Measurements from ENCODE around the gene PPP1R10.

DNA sequence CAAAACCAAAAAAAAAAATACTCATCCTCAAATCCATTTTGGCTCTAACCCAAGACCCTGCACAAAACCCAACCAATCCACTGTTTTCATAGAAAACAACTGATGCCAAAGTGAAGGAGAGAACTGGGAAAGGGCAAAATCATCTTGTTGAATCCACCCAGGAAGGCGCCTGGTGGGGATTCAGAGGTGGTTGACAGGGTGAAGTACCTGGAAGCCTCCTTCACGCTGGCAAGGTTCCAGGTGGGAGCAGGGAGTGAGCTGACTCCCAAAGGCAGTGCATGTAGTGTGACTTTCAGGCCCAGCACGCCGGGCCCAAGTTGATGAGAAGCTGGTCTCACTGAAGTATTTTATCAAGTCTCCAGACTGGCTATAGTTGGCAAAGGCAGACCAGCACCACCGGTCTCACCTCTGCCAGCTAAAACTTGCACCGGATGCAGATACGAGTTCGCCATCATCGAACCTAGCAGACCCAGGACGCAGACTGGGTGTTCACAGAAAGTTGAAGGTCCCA lies 16.5 kb downstream of the PPP1R10 start:
- TF ChIP-seq, protein P1, sequence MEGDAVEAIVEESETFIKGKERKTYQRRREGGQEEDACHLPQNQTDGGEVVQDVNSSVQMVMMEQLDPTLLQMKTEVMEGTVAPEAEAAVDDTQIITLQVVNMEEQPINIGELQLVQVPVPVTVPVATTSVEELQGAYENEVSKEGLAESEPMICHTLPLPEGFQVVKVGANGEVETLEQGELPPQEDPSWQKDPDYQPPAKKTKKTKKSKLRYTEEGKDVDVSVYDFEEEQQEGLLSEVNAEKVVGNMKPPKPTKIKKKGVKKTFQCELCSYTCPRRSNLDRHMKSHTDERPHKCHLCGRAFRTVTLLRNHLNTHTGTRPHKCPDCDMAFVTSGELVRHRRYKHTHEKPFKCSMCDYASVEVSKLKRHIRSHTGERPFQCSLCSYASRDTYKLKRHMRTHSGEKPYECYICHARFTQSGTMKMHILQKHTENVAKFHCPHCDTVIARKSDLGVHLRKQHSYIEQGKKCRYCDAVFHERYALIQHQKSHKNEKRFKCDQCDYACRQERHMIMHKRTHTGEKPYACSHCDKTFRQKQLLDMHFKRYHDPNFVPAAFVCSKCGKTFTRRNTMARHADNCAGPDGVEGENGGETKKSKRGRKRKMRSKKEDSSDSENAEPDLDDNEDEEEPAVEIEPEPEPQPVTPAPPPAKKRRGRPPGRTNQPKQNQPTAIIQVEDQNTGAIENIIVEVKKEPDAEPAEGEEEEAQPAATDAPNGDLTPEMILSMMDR (IDR thresholded peaks at IDR 0.05; ENCODE audit: poor library complexity): no peak
- no peak for TF ChIP-seq EZH2phosphoT487 (IDR thresholded peaks at IDR 0.05; ENCODE audit: low read depth, severe bottlenecking, unreplicated experiment)
- no peak for TF ChIP-seq EZH2 (IDR thresholded peaks at IDR 0.05; ENCODE audit: borderline replicate concordance)

All from hepatocyte (in vitro differentiated cells).